Pulmonary artery endothelial cell (primary cell): Measurements from ENCODE around the gene KRT3. TPM values are rescaled to one million over a fixed set of nuclear protein-coding genes. Genes with fewer than 3 reads are reported as not detected.
"Not testable (repeated sequence)": the region's sequence is repeated elsewhere in the genome, so short reads cannot be mapped to it uniquely, and the experiment has no call there.

ENCODE experiments used
- DNase-seq: peaks from one replicate; pipeline ENCODE4 v3.0.0-alpha.2; 2011; ENCODE audit warnings: low read depth, low spot score
- total RNA-seq: library from RNA; depleted of rRNA; stranded (reverse); fragments of >200 nt; gene quantifications from 2 replicates; pipeline ENCODE4 v1.2.3, GENCODE V29; 2014

The KRT3 gene
- total RNA-seq, 1 donor from 2014 or later: not detected

DNA sequence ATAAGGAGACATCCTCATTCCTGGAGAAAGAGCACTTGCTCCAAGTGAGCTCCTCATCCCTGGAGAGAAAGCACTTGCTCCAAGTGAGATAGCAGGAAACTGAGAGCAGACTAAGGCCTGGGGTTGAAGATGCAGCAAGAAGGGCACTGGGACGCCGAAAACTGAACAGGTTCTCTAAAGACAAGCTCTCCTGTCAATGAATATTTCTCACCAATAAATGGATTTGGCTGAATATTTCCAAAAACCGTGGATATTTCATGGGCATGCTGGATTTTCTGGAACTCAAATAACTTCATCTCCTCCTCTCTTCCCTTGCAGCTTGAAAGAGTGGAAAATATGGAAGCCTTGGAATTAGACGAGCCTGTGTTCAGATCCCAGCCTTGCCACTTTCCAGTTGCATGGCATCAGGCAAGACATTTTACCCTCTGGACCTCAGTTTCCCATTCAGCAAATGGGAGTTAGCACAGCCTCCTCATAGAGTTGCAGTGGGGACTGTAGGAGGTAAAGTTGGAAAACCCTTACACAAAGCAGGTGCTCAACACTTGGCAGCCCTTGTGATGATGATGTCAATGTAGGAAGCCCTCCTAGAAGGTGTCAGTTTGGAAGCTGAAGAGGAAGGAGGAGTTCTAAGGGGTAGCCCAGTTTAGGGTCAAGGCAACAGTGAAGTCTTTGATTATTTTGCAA is 14.4 kb downstream of the KRT3 start:
- DNase-seq: no peak

DNA sequence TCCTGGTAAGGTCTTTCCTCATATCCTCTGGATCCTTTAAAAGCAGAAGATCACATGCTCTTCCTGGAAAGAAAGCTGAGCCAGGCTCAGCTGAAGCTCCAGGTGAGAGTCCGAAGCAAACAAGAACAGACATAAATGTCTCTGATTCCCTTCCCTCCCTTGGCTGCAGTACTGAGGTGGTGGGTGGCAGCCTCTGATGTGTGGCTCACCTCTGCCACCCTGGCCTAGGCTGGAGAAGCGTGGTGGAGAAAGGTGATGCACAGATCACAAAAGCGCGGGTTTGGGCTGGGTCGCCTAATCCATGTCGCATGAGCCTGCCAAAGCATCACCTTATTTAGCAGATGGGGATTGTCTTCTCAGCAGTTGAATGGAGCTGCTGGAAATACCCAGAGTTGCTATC is 16.0 kb downstream of the KRT3 start:
- no peak for DNase-seq

DNA sequence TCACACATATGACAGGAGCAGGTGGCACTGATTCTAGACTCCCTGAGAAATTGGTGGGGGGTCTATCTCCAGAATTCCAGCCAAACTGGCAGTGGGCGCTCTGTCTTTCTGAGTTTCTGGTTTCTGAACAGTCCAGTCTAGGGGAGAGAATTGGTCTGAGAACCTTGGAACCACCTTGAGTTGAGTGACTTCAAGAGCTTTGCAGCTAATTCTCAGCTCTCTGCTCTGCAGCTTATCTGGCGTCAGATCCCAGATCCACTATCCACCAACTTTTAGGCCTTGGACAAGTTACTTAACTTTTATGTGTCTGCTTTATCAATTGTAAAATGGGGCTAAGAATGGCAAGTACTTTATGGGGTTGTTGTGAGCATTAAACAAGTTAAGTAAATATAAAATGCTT is 17.1 kb downstream of the KRT3 start:
- DNase-seq: no peak

DNA sequence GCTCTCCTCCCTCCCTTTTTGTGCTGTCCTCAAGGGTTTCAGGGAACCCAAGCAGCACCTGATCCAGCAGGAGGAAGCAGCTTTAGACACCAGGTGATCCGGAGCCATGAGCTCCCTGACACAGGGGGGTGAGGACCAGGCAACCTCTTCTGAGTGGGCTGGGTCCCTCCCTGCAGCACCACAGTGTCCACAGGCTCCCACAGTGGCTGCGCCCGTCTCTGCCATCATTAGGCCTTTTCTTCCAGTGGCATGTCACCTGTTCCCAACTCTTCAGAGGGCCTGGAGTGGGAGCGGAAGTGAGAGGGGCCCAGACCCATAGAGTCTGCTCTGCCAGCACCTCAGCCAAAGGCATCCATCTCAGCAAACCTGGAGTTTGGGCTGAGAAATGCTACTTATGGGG is 18.4 kb downstream of the KRT3 start:
- DNase-seq: no peak

DNA sequence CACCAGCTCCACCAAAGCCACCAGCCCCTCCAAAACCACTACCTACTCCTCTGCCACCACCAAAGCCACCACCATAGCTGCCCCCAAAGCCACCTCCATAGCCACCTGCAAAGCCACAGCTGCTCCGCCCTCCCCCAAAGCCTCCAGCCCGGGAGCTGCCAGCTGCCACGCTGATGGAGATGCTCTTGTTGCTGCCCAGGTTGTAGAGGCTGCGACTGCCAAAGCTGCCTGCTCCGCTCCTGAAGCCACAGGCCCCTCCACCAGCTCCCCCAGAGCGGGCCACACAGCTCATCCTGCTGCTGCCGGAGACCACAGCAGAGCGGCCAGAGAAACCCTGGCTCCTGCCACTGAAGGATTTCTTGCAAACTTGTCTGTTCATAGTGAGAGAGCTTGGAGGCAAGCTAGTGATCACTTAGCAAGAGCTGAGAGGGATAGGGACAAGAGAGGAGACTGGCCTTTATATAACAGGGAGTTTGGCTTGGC is 19.0 kb downstream of the KRT3 start, which contains the start of gene KRT76:
TSS of gene KRT76 (minus strand) at position 433 of the 483 bp plus-strand sequence. CDS start at position 379, 54 bp downstream.
- DNase-seq: no peak

DNA sequence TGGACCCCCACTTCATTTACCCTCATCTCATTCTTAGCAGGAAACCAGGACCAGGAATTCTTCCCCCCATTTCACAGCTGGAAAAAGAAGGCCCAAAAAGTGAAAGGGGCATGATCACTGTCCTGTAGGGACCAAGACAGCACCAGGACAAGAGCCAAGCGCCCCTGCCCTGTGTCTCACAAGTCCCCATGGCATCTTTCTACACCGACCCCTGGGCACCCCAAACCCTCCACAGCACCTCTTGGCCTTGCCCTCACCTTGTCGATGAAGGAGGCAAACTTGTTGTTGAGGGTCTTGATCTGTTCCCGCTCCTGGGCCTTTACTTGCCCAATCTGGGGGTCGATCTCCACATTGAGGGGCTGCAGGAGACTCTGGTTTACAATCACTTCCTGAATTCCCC is 19.5 kb downstream of the KRT3 start:
- DNase-seq: no peak

DNA sequence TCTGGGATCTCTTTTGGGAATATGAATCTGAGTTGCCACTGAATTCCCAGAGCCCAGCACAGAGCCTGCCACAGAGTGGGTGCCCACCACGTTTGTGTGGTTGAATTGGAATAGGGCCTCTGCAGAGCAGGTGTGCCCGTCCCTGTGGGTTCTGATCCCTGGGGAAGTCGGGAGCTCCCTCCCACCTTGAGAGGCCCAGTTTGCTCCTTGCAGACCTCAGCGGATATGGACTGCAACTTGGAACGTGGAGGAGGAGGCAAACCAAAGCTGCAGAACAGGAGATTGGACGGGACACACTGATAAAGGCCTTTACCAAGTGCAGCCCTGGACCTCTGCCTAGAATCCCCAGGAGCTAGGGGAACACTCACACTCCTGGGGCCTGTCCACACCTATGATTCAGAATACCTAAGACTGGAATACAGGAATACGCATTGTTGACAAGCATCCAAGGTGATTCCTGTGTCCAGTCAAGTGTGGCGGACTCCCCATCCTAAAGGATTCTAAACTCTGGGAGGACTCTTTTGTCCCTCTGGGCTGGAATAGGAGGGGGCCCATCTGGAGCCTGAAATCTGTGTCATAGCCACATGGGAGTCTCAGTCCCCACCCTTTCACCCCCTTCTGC is 21.2 kb downstream of the KRT3 start:
- DNase-seq: no peak

DNA sequence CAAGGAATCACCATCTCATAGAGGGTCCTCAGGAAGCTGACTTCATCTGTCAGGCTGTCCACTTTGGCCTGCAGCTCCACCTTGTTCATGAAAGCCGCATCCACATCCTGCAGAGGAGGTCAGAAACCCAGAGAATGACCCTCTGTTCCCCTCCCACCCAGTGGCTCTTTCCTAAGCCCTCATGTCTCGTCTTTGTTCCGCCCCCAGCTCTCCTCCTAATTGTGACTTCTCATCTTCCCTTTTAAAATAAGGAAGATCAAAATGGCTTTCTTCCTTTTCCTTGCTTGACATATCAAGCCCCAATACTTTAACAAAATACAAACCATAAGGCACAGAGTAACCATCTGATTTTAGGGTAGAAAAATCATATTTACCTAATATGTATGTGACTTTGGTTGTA is 23.1 kb downstream of the KRT3 start:
- no peak for DNase-seq

DNA sequence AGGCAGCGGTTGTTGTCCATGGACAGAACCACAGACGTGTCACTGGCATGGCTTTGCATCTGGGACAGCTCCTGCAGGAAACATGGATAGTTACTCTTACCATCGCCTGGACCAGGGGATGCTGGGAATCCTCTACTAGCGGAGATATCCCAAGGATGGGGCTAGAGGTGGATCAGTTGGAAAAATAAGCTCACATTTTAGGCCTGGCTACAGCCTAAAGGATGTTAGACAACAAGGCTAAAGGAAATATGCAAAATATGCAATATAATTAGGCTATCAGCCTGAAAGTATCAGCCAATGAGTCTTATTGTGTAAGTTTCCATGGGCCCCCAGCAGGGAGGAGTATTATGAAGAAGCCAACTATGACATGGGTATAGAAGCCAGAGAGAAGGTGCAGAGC is 23.7 kb downstream of the KRT3 start:
- no peak for DNase-seq

DNA sequence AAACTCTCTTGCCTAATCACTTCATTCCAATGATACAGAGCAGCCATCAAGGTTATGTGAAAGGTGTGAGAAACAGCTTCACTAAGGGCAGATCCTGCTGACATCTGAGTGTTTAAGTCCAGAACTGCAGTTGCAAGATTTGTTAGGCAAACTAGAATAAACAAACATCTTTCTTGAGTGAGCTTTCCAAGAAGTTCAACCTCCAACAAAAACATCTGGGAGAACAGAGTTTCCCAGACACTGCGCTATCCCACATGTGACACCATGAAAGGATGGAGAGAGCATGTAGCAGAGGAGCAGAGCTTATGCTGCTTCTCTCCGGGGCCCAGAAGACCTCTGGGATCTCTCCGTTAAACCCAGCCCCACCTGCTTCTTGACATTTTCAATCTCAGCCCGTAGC is 24.4 kb downstream of the KRT3 start:
- no peak for DNase-seq

DNA sequence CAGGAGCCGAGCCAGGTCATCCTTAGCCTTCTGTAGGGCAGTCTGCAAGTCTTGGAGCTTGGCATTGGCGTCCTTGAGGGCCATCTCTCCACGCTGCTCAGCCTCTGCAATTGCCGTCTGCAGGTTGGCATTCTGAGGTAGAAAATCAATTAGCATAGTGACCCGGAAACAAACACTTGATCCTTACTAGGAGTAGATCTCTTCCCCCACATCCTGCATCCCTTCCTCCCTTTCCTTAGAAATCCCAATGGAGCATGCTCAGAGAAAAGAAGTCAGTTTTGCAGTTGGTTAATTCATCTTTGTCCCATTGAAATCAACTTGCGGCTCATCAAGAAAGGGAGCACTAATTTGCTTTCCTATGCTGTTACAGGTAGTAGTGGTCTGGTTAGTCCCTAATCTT is 24.8 kb downstream of the KRT3 start:
- no peak for DNase-seq

DNA sequence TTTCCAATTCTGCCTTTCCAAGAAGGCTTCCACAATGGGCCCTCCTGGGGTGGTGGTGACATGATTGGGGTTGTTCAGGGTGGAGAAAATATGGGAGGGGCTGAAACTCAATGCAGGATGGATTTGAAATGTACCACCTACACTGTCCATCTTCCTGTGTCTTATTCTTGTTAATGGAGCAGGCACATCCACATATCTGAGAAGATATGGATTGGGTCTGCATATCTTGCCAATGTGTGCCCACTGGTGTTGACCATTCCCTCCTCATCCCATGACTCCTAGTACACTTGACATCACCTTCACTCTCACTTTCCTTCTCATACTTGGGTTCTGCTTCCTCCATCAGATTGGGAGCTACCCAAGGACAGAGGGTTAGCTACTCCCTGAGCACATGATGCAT is 26.0 kb downstream of the KRT3 start:
- no peak for DNase-seq

DNA sequence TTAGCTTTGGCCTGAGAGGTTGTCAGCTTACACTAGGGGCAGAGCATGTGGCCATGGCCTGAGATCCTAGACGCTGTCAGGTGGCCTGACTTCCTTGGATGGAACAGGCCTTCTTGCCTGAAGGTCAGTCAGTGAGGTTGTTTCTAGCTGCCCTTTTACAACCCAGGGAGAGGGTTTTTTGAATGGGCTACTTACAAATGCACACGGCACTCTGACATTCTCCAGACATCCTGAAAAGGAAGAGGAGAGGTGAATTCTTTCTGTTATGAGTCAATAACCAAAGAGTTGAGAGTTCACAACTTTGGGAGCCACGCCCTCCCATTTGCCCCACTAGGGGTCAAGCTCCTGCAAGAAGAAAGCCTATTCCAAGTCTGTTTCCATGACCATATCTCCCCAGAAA is 26.6 kb downstream of the KRT3 start:
- no peak for DNase-seq

DNA sequence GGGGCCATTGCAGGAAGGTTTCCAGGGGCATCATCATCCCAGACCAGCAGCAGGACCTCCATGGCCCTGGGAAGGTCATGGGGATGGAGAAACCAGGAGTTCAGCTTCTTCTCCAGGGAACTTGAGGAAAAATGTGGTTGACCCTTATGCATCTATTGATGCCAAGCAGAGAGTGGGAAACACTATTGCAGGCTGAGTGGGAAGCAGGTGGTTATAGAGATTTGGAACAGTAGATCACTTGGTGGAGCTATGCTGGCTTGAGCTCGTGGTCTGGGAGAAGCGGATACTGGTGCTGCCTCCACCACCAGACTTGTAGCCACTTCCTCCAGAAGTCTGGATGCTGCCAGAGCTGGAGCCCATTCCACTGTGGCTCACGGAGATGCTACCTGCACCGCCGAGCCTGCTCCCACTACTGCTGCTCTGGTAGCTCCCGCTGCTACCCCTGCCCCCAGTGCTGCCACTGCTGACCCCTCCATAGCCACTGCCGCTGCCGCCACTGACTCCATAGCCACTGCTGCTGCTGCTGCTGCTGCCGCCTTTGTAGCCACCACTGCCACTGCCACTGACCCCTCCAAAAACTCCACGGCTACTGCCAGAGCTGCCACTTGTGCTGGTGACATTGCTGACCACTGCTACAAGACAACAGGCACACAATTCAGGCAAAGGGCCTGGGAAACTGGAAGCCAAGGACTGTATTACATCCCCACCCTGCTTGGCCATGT is 27.3 kb downstream of the KRT3 start:
- no peak for DNase-seq

DNA sequence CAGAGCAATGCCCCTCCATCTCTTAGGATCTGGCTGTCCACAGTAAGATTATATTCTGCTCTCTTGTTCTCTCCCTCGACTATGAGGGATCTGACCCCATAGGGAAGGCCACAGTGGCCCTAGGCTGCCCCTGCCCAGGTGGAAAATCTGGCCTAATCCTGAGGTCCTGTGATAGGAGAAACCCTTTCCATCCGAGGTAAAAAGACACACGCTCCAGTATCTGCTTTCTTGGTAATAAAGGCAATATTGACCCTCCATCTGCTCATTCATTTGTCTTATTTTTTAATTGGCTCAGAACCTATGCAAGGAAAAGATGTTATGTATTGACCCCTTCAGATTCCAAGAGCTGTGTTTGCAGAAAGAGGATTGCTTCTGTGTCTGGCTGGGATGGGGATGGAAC is 28.5 kb downstream of the KRT3 start:
- DNase-seq: no peak

DNA sequence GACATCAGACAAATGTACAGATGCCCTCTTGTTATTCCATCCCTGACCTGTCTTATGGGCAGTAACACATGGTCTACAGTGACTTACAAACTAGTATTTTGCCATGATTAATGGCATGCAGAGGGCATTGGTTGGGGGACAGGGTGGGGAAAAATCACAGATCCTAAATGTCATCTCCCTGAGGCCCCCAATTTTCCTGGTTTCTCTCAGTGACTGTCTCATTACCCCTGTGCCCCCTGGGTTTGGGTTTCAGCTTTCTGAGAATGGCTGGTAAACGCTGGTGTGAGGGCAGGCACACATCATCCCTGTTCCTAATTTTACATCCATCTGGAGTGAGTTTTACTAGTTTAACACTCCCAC is 28.9 kb downstream of the KRT3 start:
- DNase-seq: no peak

DNA sequence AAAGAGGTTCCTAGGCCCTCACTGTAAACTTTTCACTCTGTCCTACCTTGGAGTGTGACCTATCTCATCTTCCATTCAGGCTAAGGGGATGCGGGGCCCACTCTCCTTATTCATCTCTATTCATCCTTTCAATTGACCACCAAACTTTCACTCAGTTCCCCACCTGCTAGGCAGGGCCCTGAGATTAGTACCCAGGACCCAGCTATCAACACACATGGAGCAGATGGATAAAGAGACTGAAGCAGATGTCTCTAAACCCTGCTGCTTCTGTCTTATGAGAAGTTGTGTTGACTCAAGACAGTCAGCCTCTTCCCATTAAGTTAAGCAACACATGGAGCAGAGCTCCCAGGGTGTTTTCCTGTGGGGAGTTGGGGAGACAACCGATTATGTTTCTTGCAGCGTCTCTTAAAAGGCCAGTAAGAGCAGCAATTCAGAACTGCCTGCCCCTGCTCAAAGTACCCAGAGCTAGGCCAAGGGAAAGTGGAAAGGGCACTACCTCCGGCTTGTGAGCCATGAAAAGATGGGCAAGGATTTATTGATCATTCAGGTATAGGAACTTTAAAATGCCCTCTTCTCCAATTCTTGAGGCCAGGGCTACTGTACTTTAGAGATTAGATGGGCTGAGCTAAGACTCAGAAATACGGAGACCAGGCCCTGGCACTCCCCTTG is 29.4 kb downstream of the KRT3 start:
- no peak for DNase-seq

DNA sequence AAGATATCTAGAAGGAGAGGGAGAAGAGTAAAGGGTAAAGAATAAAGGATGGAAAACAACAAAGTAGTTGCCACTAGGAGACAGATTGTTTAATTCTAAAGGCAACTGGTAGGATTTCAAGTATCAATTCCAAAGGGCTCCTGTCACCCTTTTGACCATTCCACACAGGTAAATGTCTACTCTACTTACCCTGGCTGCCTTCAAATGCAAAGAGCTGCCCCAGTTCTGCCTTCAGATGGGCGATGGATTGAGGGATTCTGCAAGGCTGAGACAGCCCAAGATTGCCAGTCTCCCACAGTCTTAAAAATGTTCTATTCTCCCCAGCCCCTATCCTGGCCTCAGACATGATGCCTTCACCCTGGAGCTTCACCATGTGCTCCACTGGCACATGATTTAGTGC is 30.2 kb downstream of the KRT3 start:
- DNase-seq: no peak

DNA sequence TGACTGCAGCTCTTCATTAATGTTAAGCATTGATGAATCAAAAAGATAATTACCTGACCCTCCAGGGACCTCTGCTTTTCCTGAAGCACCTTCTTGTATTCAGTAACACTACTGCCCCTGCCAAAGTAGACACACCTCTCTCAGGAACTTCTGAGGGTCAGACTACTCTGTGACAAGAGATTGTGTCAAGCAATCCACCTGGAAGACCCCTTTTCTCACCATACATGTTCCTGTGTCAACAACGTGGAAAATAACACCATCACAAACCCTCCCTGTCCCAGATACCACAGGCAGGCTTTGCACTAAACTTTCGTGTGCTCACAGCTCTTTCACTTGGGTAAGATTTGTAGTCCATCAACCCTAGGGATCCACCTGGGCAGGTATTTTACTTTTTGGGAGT is 31.9 kb downstream of the KRT3 start:
- DNase-seq: no peak

DNA sequence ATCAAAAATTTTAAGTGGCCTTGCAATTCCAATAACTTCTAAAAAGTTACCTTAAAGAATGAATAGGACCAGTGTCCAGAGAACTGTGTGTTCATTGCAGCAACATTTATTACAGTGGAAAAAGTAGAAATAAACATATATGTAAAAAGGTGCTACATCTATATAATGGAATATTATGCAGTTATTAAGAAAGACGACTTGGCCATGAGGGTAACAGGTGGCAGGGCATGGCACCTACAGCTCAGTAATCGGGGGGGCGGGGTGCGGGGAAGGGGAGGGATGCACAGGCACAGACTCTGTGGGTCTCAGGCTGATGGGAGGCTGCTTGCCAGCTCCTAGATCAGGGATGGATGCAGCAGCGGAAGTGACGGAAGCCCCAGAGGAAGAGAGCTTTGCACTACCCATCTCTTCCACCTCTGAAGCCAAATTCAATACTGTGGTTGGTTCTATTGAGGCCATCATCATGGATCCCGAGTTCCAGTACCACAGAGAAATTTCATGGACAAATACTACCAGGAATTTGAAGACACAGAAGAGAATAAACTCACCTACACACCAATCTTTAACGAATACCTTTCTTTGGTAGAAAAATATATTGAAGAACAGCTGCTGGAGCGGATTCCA is 32.8 kb downstream of the KRT3 start:
- no peak for DNase-seq

DNA sequence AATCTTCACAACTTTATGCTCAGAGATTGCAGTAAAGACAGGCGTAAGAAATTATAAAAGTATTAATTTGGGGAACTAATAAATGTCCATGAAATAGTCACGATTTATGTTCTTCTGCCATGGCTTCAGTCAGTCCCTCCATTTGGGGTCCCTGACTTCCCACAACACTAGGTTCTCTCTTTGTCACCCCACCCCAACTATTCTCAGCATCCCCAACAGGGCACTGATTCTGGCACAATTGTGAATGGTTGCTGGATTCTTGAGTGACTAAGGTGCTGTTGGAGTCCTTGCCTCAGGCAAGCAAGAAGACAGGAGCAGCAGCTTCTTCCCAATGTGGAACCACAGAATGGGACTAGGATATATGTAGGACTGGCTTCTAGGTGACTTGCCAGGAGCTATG is 34.1 kb downstream of the KRT3 start:
- no peak for DNase-seq

DNA sequence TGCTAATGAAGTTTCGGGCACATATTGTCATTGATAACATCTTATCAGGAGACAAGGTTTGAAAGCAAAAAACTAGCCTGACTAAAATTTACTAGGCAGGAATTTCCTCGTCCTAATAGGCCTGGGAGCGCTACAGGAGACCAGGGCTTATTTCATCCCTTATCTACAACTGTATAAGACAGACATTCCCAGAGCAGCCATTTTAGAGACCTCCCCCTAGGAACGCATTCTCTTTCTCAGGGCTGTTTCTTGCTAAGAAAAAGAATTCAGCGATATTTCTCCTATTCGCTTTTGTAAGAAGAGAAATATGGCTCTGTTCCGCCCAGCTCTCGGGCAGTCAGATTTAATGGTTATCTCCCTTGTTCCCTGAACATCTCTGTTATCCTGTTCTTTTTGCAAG is 34.7 kb downstream of the KRT3 start:
- DNase-seq: not testable (repeated sequence)
